GM21529 (cell line): Measurements from ENCODE around the gene PRKCQ.
"Not testable (repeated sequence)": the region's sequence is repeated elsewhere in the genome, so short reads cannot be mapped to it uniquely, and the experiment has no call there.

Experiments used
- ATAC-seq: cut with Tn5 transposase; IDR thresholded peaks from one replicate; pipeline ENCODE4 v1.9.1; 2021; ENCODE audit not compliant: unreplicated experiment

PRKCQ gene

DNA sequence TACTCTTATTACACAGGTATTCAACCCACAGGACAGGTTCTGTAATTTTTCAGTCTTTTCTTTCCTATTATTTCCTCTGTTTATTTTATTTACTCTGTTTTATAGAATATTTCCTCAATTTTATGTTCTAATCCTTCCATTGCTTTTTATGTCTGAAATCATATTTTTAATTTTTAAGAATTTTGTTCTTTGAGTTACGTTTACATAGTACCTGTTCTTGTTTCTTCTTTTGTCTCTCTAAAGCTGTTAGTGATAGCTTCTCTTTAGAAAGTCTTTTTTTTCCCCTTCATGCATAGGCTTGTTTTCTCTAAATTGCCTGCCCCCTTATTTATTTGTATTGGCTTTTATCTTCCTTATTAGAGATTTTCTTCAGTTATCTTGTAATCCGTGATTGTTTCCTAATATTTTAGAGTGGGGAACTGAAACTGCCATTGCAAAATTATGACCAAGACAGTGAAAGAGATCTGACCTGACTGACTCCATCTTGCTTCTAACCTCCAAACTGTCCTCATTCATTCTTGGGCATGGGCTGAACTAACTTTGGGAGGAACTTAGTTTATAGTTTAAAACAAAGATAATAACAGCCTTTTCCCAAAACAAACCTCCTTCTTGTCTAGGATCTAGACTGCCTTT lies 189.7 kb downstream of the PRKCQ start:
- no peak for ATAC-seq

DNA sequence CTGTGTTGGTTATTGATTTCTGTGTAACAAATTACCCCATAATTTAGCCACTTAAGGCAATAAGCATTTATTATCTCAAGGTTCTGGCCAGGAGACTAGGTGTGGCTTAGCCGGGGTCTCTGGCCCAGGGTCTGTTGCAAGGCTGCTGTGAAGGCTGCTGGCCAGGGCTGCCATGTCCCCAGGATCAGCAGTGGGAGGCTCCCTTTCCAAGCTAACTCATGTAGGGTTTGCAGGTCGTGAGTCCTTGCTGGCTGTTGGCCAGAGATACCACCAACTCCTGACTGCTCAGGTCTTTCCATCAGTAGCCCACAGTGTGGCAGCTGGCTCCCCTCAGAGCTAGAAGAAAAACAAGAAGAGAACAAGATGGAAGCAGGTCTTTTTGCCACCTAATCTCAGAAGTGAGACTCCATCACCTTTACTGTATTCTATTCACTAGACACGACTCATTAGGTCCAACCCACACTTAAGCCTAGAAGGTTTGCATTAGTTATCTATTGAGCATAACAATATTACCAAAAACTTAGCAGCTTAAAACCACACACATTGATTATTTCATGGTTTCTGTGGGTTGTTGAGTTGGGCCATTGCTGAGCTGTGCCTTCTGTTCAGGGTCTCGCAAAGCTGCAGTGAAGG lies 191.7 kb downstream of the PRKCQ start:
- no peak for ATAC-seq

DNA sequence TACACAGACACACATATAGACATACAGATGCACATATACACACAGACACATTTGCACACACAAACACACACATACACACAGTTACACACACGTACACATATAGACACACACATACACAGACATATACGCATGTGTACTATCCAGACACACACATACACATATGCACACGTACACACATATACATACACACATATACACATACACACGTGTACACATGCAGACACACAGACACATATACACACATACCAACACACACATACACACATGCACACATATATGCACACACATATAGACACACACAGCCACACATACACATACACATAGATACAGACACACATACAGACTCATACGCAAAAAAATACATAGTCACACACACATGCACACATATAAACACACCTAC lies 193.1 kb downstream of the PRKCQ start:
- ATAC-seq = no peak

DNA sequence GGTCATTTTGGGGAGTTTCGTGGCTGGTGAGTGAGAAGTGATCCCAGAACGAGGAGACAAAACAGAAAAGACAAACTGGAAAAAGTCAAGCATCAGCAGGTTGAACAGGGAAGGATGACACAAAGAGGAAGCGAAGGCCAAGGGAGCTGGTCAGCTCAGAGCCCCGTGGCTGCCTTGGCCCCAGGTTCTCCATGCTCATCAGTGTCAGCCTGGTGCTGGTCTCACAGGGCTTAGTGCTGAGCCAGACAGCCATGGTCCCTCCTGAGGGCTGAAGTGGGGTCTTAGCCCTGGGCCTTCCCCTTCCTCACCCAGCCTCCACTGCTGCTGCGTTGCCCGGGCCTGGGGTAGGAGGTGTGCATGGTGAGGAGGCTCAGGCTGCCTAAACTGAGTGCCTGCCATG lies 193.7 kb downstream of the PRKCQ start:
- no peak for ATAC-seq

DNA sequence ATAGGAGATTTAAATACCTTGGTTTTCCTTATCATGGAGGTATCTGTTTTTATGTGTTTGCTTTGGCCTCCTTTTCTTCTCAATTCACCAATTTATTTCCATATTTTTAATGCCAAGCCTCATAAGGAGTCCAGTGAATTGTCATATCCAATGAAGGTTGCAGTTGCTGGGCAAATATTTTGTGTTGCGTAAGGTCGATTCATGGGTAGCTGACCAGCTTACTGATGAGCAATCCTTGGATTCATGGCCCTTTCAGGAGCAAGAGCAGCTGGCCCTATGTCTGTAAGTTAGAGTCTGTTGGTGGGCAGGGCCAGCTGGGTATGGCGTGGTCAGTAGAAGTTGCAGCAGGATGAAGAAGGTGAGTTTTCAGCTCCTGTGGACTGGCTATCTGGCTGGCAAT lies 194.4 kb downstream of the PRKCQ start:
- ATAC-seq = no peak

DNA sequence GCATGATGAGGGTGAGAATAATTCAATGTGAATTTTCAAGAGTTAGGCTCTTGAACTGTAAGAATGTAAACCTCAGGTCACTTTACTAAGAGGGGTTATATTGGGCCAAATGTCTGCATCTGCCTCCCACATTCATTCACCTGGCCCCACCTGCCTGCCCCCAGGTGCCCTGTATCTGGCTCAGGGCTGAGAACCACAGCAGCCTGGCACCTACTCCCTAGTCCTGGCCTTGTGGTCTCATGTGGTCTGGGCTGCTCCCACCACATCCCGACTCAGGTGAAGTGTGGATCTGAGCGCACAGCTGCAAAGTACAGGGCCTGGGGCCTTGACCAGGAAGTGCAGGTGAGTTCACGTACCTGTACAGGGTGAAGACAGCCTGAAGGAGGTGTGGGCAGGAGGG lies 195.2 kb downstream of the PRKCQ start:
- ATAC-seq = no peak

DNA sequence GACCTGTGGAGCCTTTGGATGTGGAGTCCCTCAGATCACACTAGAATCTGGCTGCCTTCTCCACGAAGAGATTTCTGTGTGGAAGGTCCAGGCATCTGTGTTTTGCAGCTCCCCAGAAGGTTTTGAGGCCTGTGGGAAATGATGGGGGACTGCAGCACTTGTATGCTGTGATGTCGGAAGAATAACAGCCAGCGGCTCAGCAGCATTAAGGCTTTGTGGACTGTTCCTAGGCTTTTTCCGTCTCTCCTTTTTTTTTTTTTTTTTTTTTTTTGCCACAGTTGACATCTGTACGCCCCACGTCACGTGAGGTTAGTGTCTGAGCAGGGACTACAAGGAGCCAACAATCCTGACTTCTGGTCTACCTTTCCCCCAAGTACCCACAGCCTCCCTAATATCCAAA lies 196.0 kb downstream of the PRKCQ start:
- no peak for ATAC-seq

DNA sequence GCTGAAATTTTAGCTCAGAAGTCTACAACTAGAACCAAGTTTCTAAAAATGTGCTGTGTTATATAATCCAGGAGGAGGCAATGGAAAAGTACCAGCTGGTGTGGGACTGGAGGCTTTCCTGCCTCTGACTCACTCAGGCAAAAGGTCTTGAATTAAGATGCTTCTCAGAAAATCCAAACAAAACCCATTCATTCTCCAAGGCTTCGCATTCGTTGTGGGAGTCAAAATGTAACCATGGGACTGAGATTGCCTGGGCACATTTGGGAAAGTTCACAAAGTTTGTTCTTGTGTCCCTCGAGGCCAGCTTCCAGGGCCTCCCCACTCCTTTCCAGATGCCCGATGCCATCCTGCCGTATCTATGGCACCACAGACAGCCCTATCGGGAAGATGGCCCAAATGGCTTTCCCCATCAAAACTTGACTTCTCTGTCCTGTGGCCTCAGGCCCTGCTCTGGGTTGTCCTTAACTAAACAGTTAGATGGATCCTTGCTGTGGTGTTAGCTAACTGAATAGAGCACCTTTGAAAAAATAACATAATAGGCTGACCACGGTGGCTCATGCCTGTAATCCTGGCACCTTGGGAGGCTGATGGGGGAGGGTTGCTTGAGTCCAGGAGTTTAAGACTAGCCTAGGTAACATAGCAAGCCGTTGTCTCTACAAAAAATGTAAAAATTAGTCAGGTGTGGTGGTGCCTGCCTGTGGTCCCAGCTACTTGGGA lies 196.8 kb downstream of the PRKCQ start:
- ATAC-seq = no peak

DNA sequence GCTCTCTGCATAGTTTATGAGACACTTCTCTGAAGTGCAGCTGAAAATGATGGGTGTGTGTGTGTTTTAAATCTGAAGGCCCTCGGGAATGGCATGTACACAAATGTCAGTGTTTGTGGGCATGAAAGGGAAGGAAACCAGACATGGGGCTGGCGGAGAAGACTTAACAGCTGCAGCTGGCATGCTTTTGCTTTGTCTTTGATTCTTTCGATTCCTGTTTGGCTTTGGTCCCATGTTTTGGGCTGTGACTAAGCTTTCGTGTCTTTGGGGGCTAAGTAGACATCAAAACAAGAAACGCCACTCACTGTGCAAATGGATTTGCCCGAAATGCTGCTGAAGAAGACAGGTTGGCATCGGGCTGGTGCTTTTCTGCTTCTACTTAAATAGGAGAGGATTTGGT lies 198.0 kb downstream of the PRKCQ start:
- ATAC-seq = peak; percentile 83

DNA sequence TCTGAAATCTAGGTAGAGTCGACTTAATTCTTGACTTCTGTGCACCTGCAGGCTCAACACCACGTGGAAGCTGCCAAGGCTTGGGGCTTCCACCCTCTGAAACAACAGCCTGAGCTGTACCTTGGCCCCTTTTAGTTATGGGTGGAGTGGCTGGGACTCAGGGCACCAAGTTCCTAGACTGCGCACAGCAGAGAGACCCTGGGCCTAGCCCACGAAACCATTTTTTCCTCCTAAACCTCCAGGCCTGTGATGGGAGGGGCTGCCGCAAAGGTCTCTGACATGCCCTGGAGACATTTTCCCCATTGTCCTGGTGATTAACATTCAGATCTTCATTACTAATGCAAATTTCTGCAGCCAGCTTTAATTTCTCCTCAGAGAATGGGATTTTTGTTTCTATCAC lies 199.6 kb downstream of the PRKCQ start:
- not testable (repeated sequence) for ATAC-seq

DNA sequence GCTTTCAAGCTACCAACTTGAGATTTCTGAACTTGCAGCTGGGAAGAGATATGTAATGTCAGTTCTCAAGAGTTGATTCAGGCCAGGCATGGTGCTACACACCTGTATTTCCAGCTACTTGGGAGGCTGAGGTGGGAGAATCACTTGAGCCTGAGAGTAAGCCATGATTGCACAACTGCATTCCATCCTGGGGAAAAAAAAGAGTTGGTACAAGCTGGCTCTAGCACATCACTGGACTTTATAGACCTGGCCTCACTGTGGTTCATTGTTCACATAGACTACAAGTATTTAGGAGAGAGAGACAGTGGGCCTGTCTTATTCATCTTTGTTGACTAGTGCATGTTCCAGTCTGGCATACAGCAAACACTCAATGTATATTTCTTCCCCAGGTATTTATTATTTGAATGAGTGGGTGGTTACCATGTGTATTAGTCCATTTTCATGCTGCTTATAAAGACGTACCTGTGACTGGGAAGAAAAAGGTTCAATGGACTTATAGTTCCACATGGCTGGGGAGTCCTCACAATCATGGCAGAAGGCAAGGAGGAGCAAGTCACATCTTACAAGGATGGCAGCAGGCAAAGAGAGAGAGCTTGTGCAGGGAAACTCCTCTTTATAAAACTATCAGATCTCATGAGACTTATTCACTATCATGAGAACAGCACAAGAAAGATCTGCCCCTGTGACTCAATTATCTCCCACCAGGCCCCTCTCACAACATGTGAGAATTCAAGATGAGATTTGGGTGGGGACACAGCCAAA lies 200.9 kb downstream of the PRKCQ start:
- ATAC-seq = no peak
